Muscle of leg (tissue), 11 donors: ENCODE results near the gene PPP1R14D. TPM values are rescaled to one million over a fixed set of nuclear protein-coding genes. Genes with fewer than 3 reads are reported as not detected.

Experiments
- DNase-seq: peaks from one replicate; pipeline ENCODE4 v3.0.0; 2013
- H3K27ac ChIP-seq: one replicate; pipeline ENCODE4 v1.5.1; 2013; ENCODE audit warnings: mild to moderate bottlenecking, low read length, control low read depth
- H3K27me3 ChIP-seq: one replicate; pipeline ENCODE4 v1.6.1; 2013; ENCODE audit warnings: low read length; ENCODE audit not compliant: control insufficient read depth, insufficient read depth
- H3K36me3 ChIP-seq: one replicate; pipeline ENCODE4 v1.6.1; 2013; ENCODE audit warnings: low read length; ENCODE audit not compliant: control insufficient read depth, insufficient read depth
- H3K4me1 ChIP-seq: one replicate; pipeline ENCODE4 v1.6.1; 2013; ENCODE audit warnings: low read length; ENCODE audit not compliant: control insufficient read depth, insufficient read depth
- H3K4me3 ChIP-seq: one replicate; pipeline ENCODE4 v1.5.1; 2013; ENCODE audit warnings: low read length, control low read depth
- H3K9me3 ChIP-seq: replicated peaks from 2 replicates; pipeline ENCODE4 v1.6.1; 2013; ENCODE audit warnings: low read depth, low read length; ENCODE audit not compliant: control insufficient read depth
- WGBS: methylation state at CpG from one replicate; pipeline ENCODE4 v1.1.5; 2013; ENCODE audit warnings: missing lambda C conversion rate; ENCODE audit not compliant: insufficient coverage; 5-methylcytosine and 5-hydroxymethylcytosine counted together
- polyA plus RNA-seq, 8 donors: library from polyadenylated mRNA; unstranded; fragments of 120-200 nt; gene quantifications; one replicate each; pipeline versions ENCODE4 v1.2.1 to v1.2.3, GENCODE V29; 2013; ENCODE audit warnings: inconsistent platforms in 1 of 8, low replicate concordance in 1 of 8; ENCODE audit not compliant: insufficient read length in 8 of 8, insufficient read depth in 1 of 8
- total RNA-seq: library from RNA; stranded (reverse); fragments of 120-200 nt; gene quantifications from one replicate; pipeline ENCODE4 v1.2.4, GENCODE V29; 2013

Gene PPP1R14D
- total and polyA plus RNA-seq, 9 donors = 0.22 to 0.23 TPM; not detected in 7

- Histone ChIP-seq H3K27ac (no peak overlapping the region), H3K4me1 (peaks cover 2% of the 10 kb centered on the region), H3K27me3 (no peaks in the 10 kb centered on the region), H3K4me3 (no peak overlapping the region), H3K36me3 (peaks cover 12% of the 10 kb centered on the region), H3K9me3 (no peaks in the 10 kb centered on the region)
- no peak for DNase-seq
- WGBS = no CpG with 5 or more reads among the region's 4 CpGs
Measured at GRCh38 chr15:40787344-40787841, 41.1 kb downstream of the PPP1R14D start.

GRCh38 chr15:40785814-40786213, 42.7 kb downstream of the PPP1R14D start:
- Histone ChIP-seq H3K4me1 (peaks cover 2% of the 10 kb centered on the region), H3K27me3 (no peaks in the 10 kb centered on the region), H3K9me3 (no peaks in the 10 kb centered on the region), H3K36me3 (peaks cover 8% of the 10 kb centered on the region), H3K27ac (no peak overlapping the region), H3K4me3 (no peak overlapping the region)
- no peak for DNase-seq
- 86% methylated on average over 1 of the region's 2 CpGs for WGBS

GRCh38 chr15:40785164-40785563, 43.3 kb downstream of the PPP1R14D start:
- H3K27ac ChIP-seq = no peak overlapping the region
- H3K4me3 ChIP-seq = no peak overlapping the region
- DNase-seq = no peak
- WGBS = 100% methylated on average over 1 of the region's 3 CpGs
- peaks cover 2% of the 10 kb centered on the region for H3K4me1 ChIP-seq
- no peaks in the 10 kb centered on the region for H3K9me3 ChIP-seq
- H3K27me3 ChIP-seq = no peaks in the 10 kb centered on the region
- H3K36me3 ChIP-seq = peaks cover 5% of the 10 kb centered on the region

GRCh38 chr15:40782609-40783227, 45.8 kb downstream of the PPP1R14D start:
- Histone ChIP-seq H3K4me3 (no peak overlapping the region), H3K27ac (no peak overlapping the region), H3K36me3 (peaks cover 26% of the 10 kb centered on the region), H3K4me1 (no peaks in the 10 kb centered on the region), H3K27me3 (no peaks in the 10 kb centered on the region), H3K9me3 (no peaks in the 10 kb centered on the region)
- DNase-seq = no peak
- 64% methylated on average over 4 of the region's 8 CpGs for WGBS

- Histone ChIP-seq H3K36me3 (peaks cover 69% of the 10 kb centered on the region), H3K4me1 (no peaks in the 10 kb centered on the region), H3K4me3 (no peak overlapping the region), H3K27ac (no peak overlapping the region), H3K9me3 (no peaks in the 10 kb centered on the region), H3K27me3 (no peaks in the 10 kb centered on the region)
- DNase-seq = no peak
- 99% methylated on average over 7 of the region's 11 CpGs for WGBS
Measured at GRCh38 chr15:40776537-40777141, 51.9 kb downstream of the PPP1R14D start.

GRCh38 chr15:40775740-40776536, 52.6 kb downstream of the PPP1R14D start:
- DNase-seq = no peak
- H3K27ac ChIP-seq = no peak overlapping the region
- peaks cover 2% of the 10 kb centered on the region for H3K4me1 ChIP-seq
- H3K36me3 ChIP-seq = peaks cover 69% of the 10 kb centered on the region
- no peaks in the 10 kb centered on the region for H3K27me3 ChIP-seq
- 96% methylated on average over 12 of the region's 14 CpGs for WGBS
- no peak overlapping the region for H3K4me3 ChIP-seq
- no peaks in the 10 kb centered on the region for H3K9me3 ChIP-seq

GRCh38 chr15:40775007-40775406, 53.5 kb downstream of the PPP1R14D start:
- Histone ChIP-seq H3K4me1 (peaks cover 12% of the 10 kb centered on the region), H3K27me3 (no peaks in the 10 kb centered on the region), H3K4me3 (no peak overlapping the region), H3K9me3 (no peaks in the 10 kb centered on the region), H3K27ac (no peak overlapping the region), H3K36me3 (peaks cover 68% of the 10 kb centered on the region)
- DNase-seq = no peak
- WGBS = 93% methylated on average over 6 of the region's 10 CpGs

- no peaks in the 10 kb centered on the region for H3K27me3 ChIP-seq
- 70% methylated on average over 1 of the region's 6 CpGs for WGBS
- no peaks in the 10 kb centered on the region for H3K9me3 ChIP-seq
- no peak overlapping the region for H3K4me3 ChIP-seq
- DNase-seq = no peak
- no peak overlapping the region for H3K27ac ChIP-seq
- peaks cover 61% of the 10 kb centered on the region for H3K36me3 ChIP-seq
- H3K4me1 ChIP-seq = peaks cover 23% of the 10 kb centered on the region
Measured at GRCh38 chr15:40773902-40774301, 54.6 kb downstream of the PPP1R14D start.

GRCh38 chr15:40773496-40773895, 55.0 kb downstream of the PPP1R14D start:
- H3K4me1 ChIP-seq = peaks cover 27% of the 10 kb centered on the region
- no peak overlapping the region for H3K4me3 ChIP-seq
- no peaks in the 10 kb centered on the region for H3K9me3 ChIP-seq
- no peak for DNase-seq
- no peak overlapping the region for H3K27ac ChIP-seq
- H3K27me3 ChIP-seq = no peaks in the 10 kb centered on the region
- peaks cover 57% of the 10 kb centered on the region for H3K36me3 ChIP-seq
- 87% methylated on average over 7 of the region's 8 CpGs for WGBS

GRCh38 chr15:40772014-40772413, 56.5 kb downstream of the PPP1R14D start:
- Histone ChIP-seq H3K4me1 (peaks cover 29% of the 10 kb centered on the region), H3K27ac (no peak overlapping the region), H3K9me3 (no peaks in the 10 kb centered on the region), H3K27me3 (no peaks in the 10 kb centered on the region), H3K36me3 (peaks cover 63% of the 10 kb centered on the region), H3K4me3 (no peak overlapping the region)
- 76% methylated on average over 9 of the region's 13 CpGs for WGBS
- no peak for DNase-seq
